Bronchus fibroblast of lung (primary cell): ENCODE results near the gene PRAMEF18. TPM values are rescaled to one million over a fixed set of nuclear protein-coding genes. Genes with fewer than 3 reads are reported as not detected.

Source experiments
- total RNA-seq: library from RNA; depleted of rRNA; stranded (reverse); fragments of >200 nt; gene quantifications from 2 replicates; pipeline ENCODE4 v1.2.3, GENCODE V29; 2015

Gene PRAMEF18
- not detected in 2 replicates for total RNA-seq

GRCh38 chr1:13225675-13226204 lies at the start of gene PRAMEF18:
TSS of gene PRAMEF18 (minus strand) at chr1:13226154. CDS start at chr1:13226106, 48 bp downstream.

DNA sequence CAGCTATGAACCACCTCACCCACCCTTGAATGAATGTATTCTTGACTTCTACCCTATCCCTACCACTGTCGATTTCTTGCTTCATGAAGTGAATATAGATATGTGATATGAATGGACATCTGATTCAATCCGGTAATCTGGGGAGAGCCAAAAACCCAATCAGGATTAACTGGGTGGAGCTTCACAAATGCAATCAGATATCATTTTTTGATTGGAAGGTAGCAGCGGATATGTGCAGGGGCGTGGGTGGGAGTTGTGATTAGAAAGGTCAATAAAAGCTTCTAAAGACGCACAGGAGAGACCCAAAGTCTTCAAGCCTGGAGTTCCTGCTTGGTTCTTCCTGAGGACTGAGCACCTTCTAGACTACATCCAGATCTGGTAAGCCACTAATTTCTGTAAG lies 27.9 kb upstream of the PRAMEF18 start, which contains the start of gene PRAMEF5:
TSS of gene PRAMEF5 (plus strand) at position 301 of the 400 bp plus-strand sequence. CDS start 5,071 bp downstream, outside the sequence.

DNA sequence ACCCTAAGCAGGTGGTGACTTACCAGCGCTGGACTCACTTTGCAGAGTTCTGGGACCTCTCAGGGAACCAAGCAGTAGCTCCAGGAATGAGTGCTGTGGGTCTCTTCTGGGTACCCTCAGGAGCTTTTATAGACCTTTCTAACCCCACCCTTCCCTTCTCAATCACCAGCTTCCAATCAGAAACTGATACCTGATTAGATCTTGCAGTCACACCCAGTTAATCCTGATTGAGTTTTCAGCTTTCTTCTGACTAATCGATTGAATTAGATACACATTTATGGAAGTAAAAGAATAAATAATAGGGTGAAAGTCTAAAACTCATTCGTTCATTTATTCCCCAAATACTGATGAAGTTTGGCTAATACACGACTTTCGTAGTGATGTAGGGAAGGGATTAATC lies 24.6 kb downstream of the PRAMEF18 start, which contains the start of gene PRAMEF13:
TSS of gene PRAMEF13 (minus strand) at position 101 of the 400 bp plus-strand sequence. CDS start 1,820 bp downstream, outside the sequence.

Other genes with a start within 250 kb of the PRAMEF18 start
- gene PRAMEF27, start 169.6 kb downstream of the PRAMEF18 start, total RNA-seq, result not detected in 2 replicates
- gene HNRNPCL3, start 165.4 kb downstream of the PRAMEF18 start, total RNA-seq, result not detected in 2 replicates
- not detected in 2 replicates for gene PRAMEF25, start 155.4 kb downstream of the PRAMEF18 start, total RNA-seq
- gene HNRNPCL2, start 109.3 kb downstream of the PRAMEF18 start, total RNA-seq, result not detected in 2 replicates
- not detected in 2 replicates for gene PRAMEF26, start 70.1 kb downstream of the PRAMEF18 start, total RNA-seq
- gene HNRNPCL4, start 60.5 kb downstream of the PRAMEF18 start, total RNA-seq, result not detected in 2 replicates
- gene PRAMEF9, start 54.3 kb downstream of the PRAMEF18 start, total RNA-seq, result not detected in 2 replicates
- gene PRAMEF13, start 24.7 kb downstream of the PRAMEF18 start, total RNA-seq, result not detected in 2 replicates
- not detected in 2 replicates for gene PRAMEF5, start 28.0 kb upstream of the PRAMEF18 start, total RNA-seq
- gene PRAMEF8, start 59.0 kb upstream of the PRAMEF18 start, total RNA-seq, result not detected in 2 replicates
- not detected in 2 replicates for gene PRAMEF33, start 77.4 kb upstream of the PRAMEF18 start, total RNA-seq
- not detected in 2 replicates for gene PRAMEF15, start 89.4 kb upstream of the PRAMEF18 start, total RNA-seq
- gene PRAMEF14, start 121.0 kb upstream of the PRAMEF18 start, total RNA-seq, result not detected in 2 replicates
- gene PRAMEF19, start 145.8 kb upstream of the PRAMEF18 start, total RNA-seq, result not detected in 2 replicates
- gene PRAMEF17, start 163.5 kb upstream of the PRAMEF18 start, total RNA-seq, result not detected in 2 replicates
- gene PRAMEF20, start 184.3 kb upstream of the PRAMEF18 start, total RNA-seq, result not detected in 2 replicates